Naive thymus-derived CD4-positive, alpha-beta T cell (primary cell): ENCODE results near the gene TTR. TPM values are rescaled to one million over a fixed set of nuclear protein-coding genes. Genes with fewer than 3 reads are reported as not detected.

ENCODE experiments used
- ATAC-seq: fragments of 150-1000 bp; cut with Tn5 transposase; 2 replicates; pipeline ENCODE4 v1.10.0; 2021; ENCODE audit warnings: mild to moderate bottlenecking, moderate library complexity
- CTCF ChIA-PET: fragments of 350-600 bp; sonication (Branson Sonifier 250); formaldehyde crosslinking; loops from one replicate; lab custom pipeline; 2021; ENCODE audit warnings: antibody characterized with exemption; lab: Charles Lee
- POLR2A ChIA-PET: fragments of 350-600 bp; sonication (Branson Sonifier 250); formaldehyde crosslinking; loops from one replicate; lab custom pipeline; 2021; ENCODE audit warnings: antibody characterized with exemption, inconsistent platforms; lab: Charles Lee
- DNase-seq, 9 donors: peaks; one replicate each; pipeline versions ENCODE4 v3.0.0 to v3.0.0-alpha.2; 2020 to 2022; ENCODE audit warnings: mixed read lengths in 1 of 9
- H3K27ac ChIP-seq: one replicate; pipeline ENCODE4 v1.7.0; 2013; ENCODE audit warnings: mild to moderate bottlenecking, low read depth, low read length, moderate library complexity
- H3K27me3 ChIP-seq, 2 donors: one replicate each; pipeline ENCODE4 v1.7.0; 2013; ENCODE audit warnings: low read length in 2 of 2, mild to moderate bottlenecking in 2 of 2, moderate library complexity in 2 of 2; ENCODE audit not compliant: control insufficient read depth in 2 of 2, insufficient read depth in 2 of 2
- H3K36me3 ChIP-seq, 3 experiments: 1 replicate in 2 of 3; 2 replicates in 1 of 3; pipeline ENCODE4 v1.7.0; 2013; ENCODE audit warnings: low read length in 3 of 3, mild to moderate bottlenecking in 3 of 3, moderate library complexity in 1 of 3; ENCODE audit not compliant: insufficient read depth in 3 of 3, control insufficient read depth in 2 of 3
- H3K4me1 ChIP-seq, 2 donors: one replicate each; pipeline ENCODE4 v1.7.0; 2013; ENCODE audit warnings: low read length in 2 of 2, mild to moderate bottlenecking in 2 of 2, moderate library complexity in 1 of 2; ENCODE audit not compliant: control insufficient read depth in 2 of 2, insufficient read depth in 2 of 2
- H3K4me3 ChIP-seq: 2 replicates; pipeline ENCODE4 v1.7.0; 2013; ENCODE audit warnings: mild to moderate bottlenecking, low read length
- H3K9me3 ChIP-seq, 3 experiments: 1 replicate in 2 of 3; 2 replicates in 1 of 3; pipeline ENCODE4 v1.7.0; 2013; ENCODE audit warnings: low read length in 3 of 3; ENCODE audit not compliant: control insufficient read depth in 2 of 3
- H3K27ac Mint-ChIP-seq, 9 donors: one replicate each; pipeline ENCODE4 v1.8.0; 2020 to 2022; ENCODE audit warnings: mixed read lengths in 9 of 9, mild to moderate bottlenecking in 8 of 9, moderate library complexity in 5 of 9, inconsistent platforms in 2 of 9
- H3K27me3 Mint-ChIP-seq, 5 donors: one replicate each; pipeline ENCODE4 v1.8.0; 2021 to 2022; ENCODE audit warnings: mixed read lengths in 5 of 5, mild to moderate bottlenecking in 1 of 5
- H3K36me3 Mint-ChIP-seq, 5 donors: one replicate each; pipeline ENCODE4 v1.8.0; 2020 to 2022; ENCODE audit warnings: mixed read lengths in 5 of 5, mild to moderate bottlenecking in 3 of 5, inconsistent platforms in 1 of 5
- H3K4me1 Mint-ChIP-seq, 7 donors: one replicate each; pipeline ENCODE4 v1.8.0; 2020 to 2022; ENCODE audit warnings: mixed read lengths in 7 of 7, mild to moderate bottlenecking in 3 of 7, inconsistent platforms in 1 of 7
- H3K4me3 Mint-ChIP-seq, 10 donors: one replicate each; pipeline ENCODE4 v1.8.0; 2020 to 2022; ENCODE audit warnings: mild to moderate bottlenecking in 10 of 10, mixed read lengths in 10 of 10, moderate library complexity in 6 of 10, inconsistent platforms in 2 of 10
- H3K9me3 Mint-ChIP-seq, 11 donors: one replicate each; pipeline ENCODE4 v1.8.0; 2020 to 2022; ENCODE audit warnings: mixed read lengths in 11 of 11, mild to moderate bottlenecking in 4 of 11, inconsistent platforms in 1 of 11, moderate library complexity in 1 of 11
- intact Hi-C, 2 donors: fragments of 100-400 bp; cut with micrococcal nuclease; formaldehyde crosslinking; loops; one replicate each; pipeline ENCODE4 v1.15.1; 2023
- polyA plus RNA-seq, 2 donors: library from polyadenylated mRNA; unstranded; fragments of 300-500 nt; fragmentation: Illumina TruSeq; gene quantifications; one replicate each; pipeline ENCODE4 v1.2.3, GENCODE V29; 2021
- total RNA-seq, 6 experiments: library from RNA in 5 of 6; stranded (reverse) in 5 of 6; gene quantifications; 1 replicate in 5 of 6; 2 replicates in 1 of 6; pipeline ENCODE4 v1.2.3 and lab custom pipeline; 2021 to 2026

Gene TTR
- total and polyA plus RNA-seq, 7 experiments from 2014 or later, result not detected

- Mint-ChIP-seq H3K9me3 (no peaks in the 10 kb centered on the region), H3K36me3 (no peaks in the 10 kb centered on the region), H3K27ac (peak overlapping the region in 2 of 9 donors; percentile 9), H3K4me3 (peak overlapping the region in 1 of 10 donors; percentile 67), H3K27me3 (peaks cover 6 to 27% (median 19%) of the 10 kb centered on the region in 5 donors), H3K4me1 (peaks cover 0 to 3% (median 0%) of the 10 kb centered on the region in 7 donors)
- POLR2A ChIA-PET, result no interaction called here
- no peak overlapping the region for H3K4me3 ChIP-seq
- intact Hi-C loops, result loop anchor here (1.0 to 5.0 kb wide), 6 partner anchors 103 to 996 kb away; no protein-coding TSS in a partner anchor
- no peaks in the 10 kb centered on the region for H3K36me3 ChIP-seq
- DNase-seq, result peak in 7 of 9 donors; percentile 19 to 59 (median 41)
- CTCF ChIA-PET, result interaction anchor here (0.8 to 1.7 kb wide), 6 partner anchors 8 to 435 kb away, joined by 3 to 8 read pairs (median 3); no protein-coding TSS in a partner anchor
- no peaks in the 10 kb centered on the region for H3K9me3 ChIP-seq
- peak; percentile 81 for ATAC-seq
- no peaks in the 10 kb centered on the region for H3K27me3 ChIP-seq
- no peaks in the 10 kb centered on the region for H3K4me1 ChIP-seq
- no peak overlapping the region for H3K27ac ChIP-seq
Measured at GRCh38 chr18:31555971-31556747, 35.5 kb upstream of the TTR start.

- Histone ChIP-seq H3K27ac (no peak overlapping the region), H3K9me3 (no peaks in the 10 kb centered on the region), H3K4me1 (no peaks in the 10 kb centered on the region), H3K27me3 (no peaks in the 10 kb centered on the region), H3K36me3 (no peaks in the 10 kb centered on the region), H3K4me3 (no peak overlapping the region)
- Mint-ChIP-seq H3K36me3 (no peaks in the 10 kb centered on the region), H3K4me3 (no peak overlapping the region), H3K4me1 (peaks cover 0 to 3% (median 0%) of the 10 kb centered on the region in 7 donors), H3K9me3 (no peaks in the 10 kb centered on the region), H3K27ac (no peak overlapping the region), H3K27me3 (peaks cover 6 to 27% (median 19%) of the 10 kb centered on the region in 5 donors)
- ChIA-PET CTCF (no interaction called here), POLR2A (no interaction called here)
- no peak for ATAC-seq
- no peak for DNase-seq
- intact Hi-C loops, result loop anchor here in 1 of 2 donors (5.0 kb wide), 1 partner anchor 420 kb away; no protein-coding TSS in a partner anchor
Measured at GRCh38 chr18:31557446-31557845, 34.2 kb upstream of the TTR start.

- DNase-seq (no peak), ATAC-seq (no peak)
- H3K27ac Mint-ChIP-seq, result no peak overlapping the region
- ChIA-PET POLR2A (no interaction called here), CTCF (no interaction called here)
- Histone ChIP-seq H3K27ac (no peak overlapping the region), H3K4me1 (no peaks in the 10 kb centered on the region), H3K27me3 (no peaks in the 10 kb centered on the region), H3K9me3 (no peaks in the 10 kb centered on the region), H3K36me3 (no peaks in the 10 kb centered on the region), H3K4me3 (no peak overlapping the region)
- intact Hi-C loops, result loop anchor here in 1 of 2 donors (5.0 kb wide), 1 partner anchor 419 kb away; no protein-coding TSS in a partner anchor
- H3K27me3 Mint-ChIP-seq, result peaks cover 6 to 27% (median 19%) of the 10 kb centered on the region in 5 donors
- peaks cover 0 to 3% (median 0%) of the 10 kb centered on the region in 7 donors for H3K4me1 Mint-ChIP-seq
- H3K9me3 Mint-ChIP-seq, result no peaks in the 10 kb centered on the region
- no peaks in the 10 kb centered on the region for H3K36me3 Mint-ChIP-seq
- no peak overlapping the region for H3K4me3 Mint-ChIP-seq
Measured at GRCh38 chr18:31558567-31558966, 33.1 kb upstream of the TTR start.

- Mint-ChIP-seq H3K4me1 (no peaks in the 10 kb centered on the region), H3K27me3 (peaks cover 0 to 14% (median 9%) of the 10 kb centered on the region in 5 donors), H3K9me3 (no peaks in the 10 kb centered on the region), H3K27ac (no peak overlapping the region), H3K4me3 (no peak overlapping the region), H3K36me3 (no peaks in the 10 kb centered on the region)
- no peaks in the 10 kb centered on the region for H3K36me3 ChIP-seq
- DNase-seq (no peak), ATAC-seq (no peak)
- no peak overlapping the region for H3K4me3 ChIP-seq
- intact Hi-C loops, result loop anchor here in 1 of 2 donors (2.0 kb wide), 1 partner anchor 592 kb away; no protein-coding TSS in a partner anchor
- H3K27ac ChIP-seq, result no peak overlapping the region
- no peaks in the 10 kb centered on the region for H3K27me3 ChIP-seq
- ChIA-PET CTCF (interaction anchor here (0.9 kb wide), 2 partner anchors 9 to 159 kb away, joined by 3 to 6 read pairs; no protein-coding TSS in a partner anchor), POLR2A (no interaction called here)
- no peaks in the 10 kb centered on the region for H3K9me3 ChIP-seq
- no peaks in the 10 kb centered on the region for H3K4me1 ChIP-seq
Measured at GRCh38 chr18:31562726-31563125, 29.0 kb upstream of the TTR start.

GRCh38 chr18:31563778-31564177 lies 27.9 kb upstream of the TTR start:
- Mint-ChIP-seq H3K27me3 (peaks cover 0 to 14% (median 9%) of the 10 kb centered on the region in 5 donors), H3K36me3 (no peaks in the 10 kb centered on the region), H3K27ac (no peak overlapping the region), H3K4me3 (no peak overlapping the region), H3K4me1 (no peaks in the 10 kb centered on the region), H3K9me3 (no peaks in the 10 kb centered on the region)
- CTCF ChIA-PET, result interaction anchor here (0.7 to 0.9 kb wide), 3 partner anchors 8 to 275 kb away, joined by 3 read pairs; no protein-coding TSS in a partner anchor
- POLR2A ChIA-PET, result no interaction called here
- Histone ChIP-seq H3K9me3 (no peaks in the 10 kb centered on the region), H3K36me3 (no peaks in the 10 kb centered on the region), H3K27me3 (no peaks in the 10 kb centered on the region), H3K4me3 (no peak overlapping the region), H3K27ac (no peak overlapping the region), H3K4me1 (no peaks in the 10 kb centered on the region)
- intact Hi-C loops, result loop anchor here in 1 of 2 donors (1.0 to 2.0 kb wide), 2 partner anchors 564 to 593 kb away; no protein-coding TSS in a partner anchor
- ATAC-seq, result no peak
- DNase-seq, result no peak

GRCh38 chr18:31565345-31565744 lies 26.3 kb upstream of the TTR start:
- H3K27me3 ChIP-seq, result no peaks in the 10 kb centered on the region
- ATAC-seq, result no peak
- H3K36me3 ChIP-seq, result no peaks in the 10 kb centered on the region
- Mint-ChIP-seq H3K27me3 (peaks cover 0 to 14% (median 9%) of the 10 kb centered on the region in 5 donors), H3K36me3 (no peaks in the 10 kb centered on the region), H3K4me3 (no peak overlapping the region), H3K4me1 (no peaks in the 10 kb centered on the region), H3K9me3 (no peaks in the 10 kb centered on the region), H3K27ac (no peak overlapping the region)
- POLR2A ChIA-PET, result no interaction called here
- CTCF ChIA-PET, result interaction anchor here (1.1 kb wide), 1 partner anchor 9 kb away, joined by 3 read pairs; no protein-coding TSS in a partner anchor
- no peak overlapping the region for H3K27ac ChIP-seq
- H3K9me3 ChIP-seq, result no peaks in the 10 kb centered on the region
- no peak overlapping the region for H3K4me3 ChIP-seq
- intact Hi-C loops, result no loop called here
- no peaks in the 10 kb centered on the region for H3K4me1 ChIP-seq
- no peak for DNase-seq
